Caki2 (cell line): ENCODE measurements around the gene YAE1. TPM values are rescaled to one million over a fixed set of nuclear protein-coding genes. Genes with fewer than 3 reads are reported as not detected.

Source experiments
- total RNA-seq: library from RNA; depleted of rRNA; stranded (reverse); fragments of >200 nt; shearing (Covaris generic); gene quantifications from 2 replicates; pipeline ENCODE4 v1.2.3, GENCODE V29; 2014; ENCODE audit warnings: low replicate concordance; rRNA removed

YAE1 gene
- total RNA-seq, 1 experiment from 2014 or later, result 28.9 TPM

Other genes with a start within 250 kb of the YAE1 start
- 20.9 and 21.5 TPM in 2 replicates for gene RALA, start 57.2 kb downstream of the YAE1 start, total RNA-seq